Measurements from ENCODE around the gene PBX3. TPM values are rescaled to one million over a fixed set of nuclear protein-coding genes. Genes with fewer than 3 reads are reported as not detected.
A peak's percentile ranks its signal among the peaks of the same experiment; 100 is the strongest.

Gene PBX3
- total and polyA plus RNA-seq, 2 of the 13 experiments (the other 11 are each of a cell fraction or from before 2014, with no cell fraction given), result 6.0 to 11.2 TPM

DNA sequence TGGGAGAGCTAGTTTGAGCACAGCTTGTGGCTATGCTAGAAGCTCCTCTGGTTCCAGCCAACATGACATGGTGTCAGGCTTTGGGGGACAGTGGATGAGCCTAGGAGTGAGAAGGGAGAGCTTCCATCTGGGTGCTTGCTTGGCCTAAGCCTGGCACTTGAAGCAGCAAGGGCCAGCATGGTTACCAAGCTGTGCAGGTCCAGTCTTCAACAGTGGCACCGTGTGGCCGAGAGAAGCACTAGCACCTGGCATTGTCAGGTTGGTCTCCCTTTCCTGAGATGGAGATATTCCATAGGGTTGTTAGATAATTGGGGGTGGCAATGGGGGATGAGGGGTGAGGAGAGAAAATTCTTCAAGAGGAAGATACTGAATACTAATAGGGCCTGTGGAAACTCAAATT is 261.9 kb downstream of the PBX3 start (continued):
- TF ChIP-seq, protein P1, sequence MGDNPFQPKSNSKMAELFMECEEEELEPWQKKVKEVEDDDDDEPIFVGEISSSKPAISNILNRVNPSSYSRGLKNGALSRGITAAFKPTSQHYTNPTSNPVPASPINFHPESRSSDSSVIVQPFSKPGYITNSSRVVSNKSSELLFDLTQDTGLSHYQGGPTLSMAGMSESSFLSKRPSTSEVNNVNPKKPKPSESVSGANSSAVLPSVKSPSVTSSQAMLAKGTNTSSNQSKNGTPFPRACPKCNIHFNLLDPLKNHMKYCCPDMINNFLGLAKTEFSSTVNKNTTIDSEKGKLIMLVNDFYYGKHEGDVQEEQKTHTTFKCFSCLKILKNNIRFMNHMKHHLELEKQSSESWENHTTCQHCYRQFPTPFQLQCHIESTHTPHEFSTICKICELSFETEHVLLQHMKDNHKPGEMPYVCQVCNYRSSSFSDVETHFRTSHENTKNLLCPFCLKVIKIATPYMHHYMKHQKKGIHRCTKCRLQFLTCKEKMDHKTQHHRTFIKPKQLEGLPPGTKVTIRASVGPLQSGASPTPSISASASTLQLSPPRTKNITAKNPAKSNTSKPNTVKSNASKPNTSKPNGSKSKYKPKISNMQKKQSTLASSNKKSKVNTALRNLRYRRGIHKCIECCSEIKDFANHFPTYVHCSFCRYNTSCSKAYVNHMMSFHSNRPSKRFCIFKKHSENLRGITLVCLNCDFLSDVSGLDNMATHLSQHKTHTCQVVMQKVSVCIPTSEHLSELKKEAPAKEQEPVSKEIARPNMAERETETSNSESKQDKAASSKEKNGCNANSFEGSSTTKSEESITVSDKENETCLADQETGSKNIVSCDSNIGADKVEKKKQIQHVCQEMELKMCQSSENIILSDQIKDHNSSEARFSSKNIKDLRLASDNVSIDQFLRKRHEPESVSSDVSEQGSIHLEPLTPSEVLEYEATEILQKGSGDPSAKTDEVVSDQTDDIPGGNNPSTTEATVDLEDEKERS (CRISPR knock-in tag; IDR thresholded peaks at IDR 0.05), result peak; percentile 87; the same call in 1 of the 2 replicates
- TF ChIP-seq MLLT10 (CRISPR knock-in tag; IDR thresholded peaks at IDR 0.05), result no peak
- TF ChIP-seq STAG1 (CRISPR knock-in tag; IDR thresholded peaks at IDR 0.05), result peak; percentile 17; the same call in 1 of the 2 replicates
- peak; percentile 83 for TF ChIP-seq TOPORS (CRISPR knock-in tag; IDR thresholded peaks at IDR 0.05)
- peak; percentile 31; the same call in 1 of the 2 replicates for TF ChIP-seq CBX5 (CRISPR knock-in tag; IDR thresholded peaks at IDR 0.05; ENCODE audit: borderline replicate concordance)
- no peak for TF ChIP-seq MAZ (IDR thresholded peaks at IDR 0.05; ENCODE audit: borderline replicate concordance, low read depth, low read length)
- TF ChIP-seq MAZ (CRISPR knock-in tag; IDR thresholded peaks at IDR 0.05; ENCODE audit: low read depth), result no peak
- no peak for TF ChIP-seq GZF1 (CRISPR knock-in tag; IDR thresholded peaks at IDR 0.05)
- TF ChIP-seq ZSCAN30 (CRISPR knock-in tag; IDR thresholded peaks at IDR 0.05), result no peak
- TF ChIP-seq, protein P2, sequence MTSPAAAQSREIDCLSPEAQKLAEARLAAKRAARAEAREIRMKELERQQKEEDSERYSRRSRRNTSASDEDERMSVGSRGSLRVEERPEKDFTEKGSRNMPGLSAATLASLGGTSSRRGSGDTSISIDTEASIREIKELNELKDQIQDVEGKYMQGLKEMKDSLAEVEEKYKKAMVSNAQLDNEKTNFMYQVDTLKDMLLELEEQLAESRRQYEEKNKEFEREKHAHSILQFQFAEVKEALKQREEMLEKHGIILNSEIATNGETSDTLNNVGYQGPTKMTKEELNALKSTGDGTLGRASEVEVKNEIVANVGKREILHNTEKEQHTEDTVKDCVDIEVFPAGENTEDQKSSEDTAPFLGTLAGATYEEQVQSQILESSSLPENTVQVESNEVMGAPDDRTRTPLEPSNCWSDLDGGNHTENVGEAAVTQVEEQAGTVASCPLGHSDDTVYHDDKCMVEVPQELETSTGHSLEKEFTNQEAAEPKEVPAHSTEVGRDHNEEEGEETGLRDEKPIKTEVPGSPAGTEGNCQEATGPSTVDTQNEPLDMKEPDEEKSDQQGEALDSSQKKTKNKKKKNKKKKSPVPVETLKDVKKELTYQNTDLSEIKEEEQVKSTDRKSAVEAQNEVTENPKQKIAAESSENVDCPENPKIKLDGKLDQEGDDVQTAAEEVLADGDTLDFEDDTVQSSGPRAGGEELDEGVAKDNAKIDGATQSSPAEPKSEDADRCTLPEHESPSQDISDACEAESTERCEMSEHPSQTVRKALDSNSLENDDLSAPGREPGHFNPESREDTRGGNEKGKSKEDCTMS (CRISPR knock-in tag; conservative IDR thresholded peaks at IDR 0.05), result no peak
- TF ChIP-seq NR2F2 (IDR thresholded peaks at IDR 0.05; ENCODE audit: borderline replicate concordance, low read depth), result no peak
- no peak for TF ChIP-seq TRIM24 (CRISPR knock-in tag; IDR thresholded peaks at IDR 0.05)
- no peak for TF ChIP-seq ZNF160 (CRISPR knock-in tag; IDR thresholded peaks at IDR 0.05)
- no peak for TF ChIP-seq ZNF501 (CRISPR knock-in tag; IDR thresholded peaks at IDR 0.05)
- TF ChIP-seq, protein P3, sequence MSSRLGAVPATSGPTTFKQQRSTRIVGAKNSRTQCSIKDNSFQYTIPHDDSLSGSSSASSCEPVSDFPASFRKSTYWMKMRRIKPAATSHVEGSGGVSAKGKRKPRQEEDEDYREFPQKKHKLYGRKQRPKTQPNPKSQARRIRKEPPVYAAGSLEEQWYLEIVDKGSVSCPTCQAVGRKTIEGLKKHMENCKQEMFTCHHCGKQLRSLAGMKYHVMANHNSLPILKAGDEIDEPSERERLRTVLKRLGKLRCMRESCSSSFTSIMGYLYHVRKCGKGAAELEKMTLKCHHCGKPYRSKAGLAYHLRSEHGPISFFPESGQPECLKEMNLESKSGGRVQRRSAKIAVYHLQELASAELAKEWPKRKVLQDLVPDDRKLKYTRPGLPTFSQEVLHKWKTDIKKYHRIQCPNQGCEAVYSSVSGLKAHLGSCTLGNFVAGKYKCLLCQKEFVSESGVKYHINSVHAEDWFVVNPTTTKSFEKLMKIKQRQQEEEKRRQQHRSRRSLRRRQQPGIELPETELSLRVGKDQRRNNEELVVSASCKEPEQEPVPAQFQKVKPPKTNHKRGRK (CRISPR knock-in tag; IDR thresholded peaks at IDR 0.05), result no peak
- no peak for TF ChIP-seq YEATS2 (CRISPR knock-in tag; IDR thresholded peaks at IDR 0.05; ENCODE audit: borderline replicate concordance)
- TF ChIP-seq SAP130 (CRISPR knock-in tag; IDR thresholded peaks at IDR 0.05; ENCODE audit: low read depth), result no peak
- TF ChIP-seq GABPB1 (CRISPR knock-in tag; IDR thresholded peaks at IDR 0.05), result no peak

Data from HepG2 (cell line).